ENCODE measurements around the gene STIP1. TPM values are rescaled to one million over a fixed set of nuclear protein-coding genes. Genes with fewer than 3 reads are reported as not detected.

The STIP1 gene
- total RNA-seq, 1 experiment from 2014 or later, result 338 TPM

- peak overlapping the region in 1 of 3 experiments; percentile 82; a peak in 1 of 7 replicates for H3K27ac Mint-ChIP-seq
- H4K8ac ChIP-seq (replicated peaks; ENCODE audit: insufficient read length, low read depth, low read length), result no peak overlapping the region
- H2BK120ac ChIP-seq (ENCODE audit: low read depth, low read length, poor library complexity, severe bottlenecking), result no peak overlapping the region
- H2BK20ac ChIP-seq (ENCODE audit: low read depth, low read length, poor library complexity, severe bottlenecking), result no peak overlapping the region
- no peak overlapping the region for H3K27ac ChIP-seq (ENCODE audit: insufficient read length, low read depth, low read length)
- no peaks in the 10 kb centered on the region; the same call in 1 of the 2 replicates for H3K27me3 ChIP-seq (ENCODE audit: insufficient read depth, low read length)
- H3K9ac ChIP-seq (ENCODE audit: extremely low read depth, insufficient read length, low read length), result no peak overlapping the region
- H3K23me2 ChIP-seq (ENCODE audit: insufficient read length, low read depth, low read length, poor library complexity, severe bottlenecking), result peaks cover 21% of the 10 kb centered on the region
- H3K14ac ChIP-seq (ENCODE audit: insufficient read depth, low read length), result no peak overlapping the region
- H2BK5ac ChIP-seq (ENCODE audit: insufficient read length, low read length), result no peak overlapping the region
- H4K20me1 ChIP-seq (ENCODE audit: control insufficient read depth, insufficient read depth, insufficient read length), result no peaks in the 10 kb centered on the region
- WGBS (ENCODE audit: extremely low coverage, insufficient read length, low lambda C conversion rate), result no CpG with 5 or more reads among the region's 80 CpGs
- no peaks in the 10 kb centered on the region for H3K9me3 ChIP-seq (ENCODE audit: control insufficient read depth, low read depth, low read length)
- H3K79me1 ChIP-seq (ENCODE audit: insufficient read depth, low read depth, low read length, poor library complexity, severe bottlenecking), result no peaks in the 10 kb centered on the region
- H3K4me1 ChIP-seq (ENCODE audit: insufficient read depth, low read length), result no peaks in the 10 kb centered on the region
- no peak overlapping the region for H2BK15ac ChIP-seq (ENCODE audit: low read depth, low read length)
- DNase-seq, result no peak
- no peak overlapping the region for H3K18ac ChIP-seq (ENCODE audit: insufficient read length, low read depth, low read length)
- peaks cover 20% of the 10 kb centered on the region for H3K27me3 Mint-ChIP-seq (ENCODE audit: low read depth)
- no peak for TF ChIP-seq CTCF (conservative IDR thresholded peaks at IDR 0.05)
- peaks cover 16 to 24% of the 10 kb centered on the region in 2 experiments for H3K4me1 Mint-ChIP-seq
- no peak overlapping the region for H3K4ac ChIP-seq (ENCODE audit: low read depth, low read length)
- no peak overlapping the region for H4K91ac ChIP-seq (ENCODE audit: insufficient read length, low read depth, low read length)
- H2AFZ ChIP-seq (ENCODE audit: low read length), result no peak overlapping the region
- no peak overlapping the region for H2BK12ac ChIP-seq (ENCODE audit: insufficient read length, low read depth, low read length)
- peaks cover 4 to 26% (median 13%) of the 10 kb centered on the region in 3 experiments; a peak in 6 of 7 replicates for H3K36me3 Mint-ChIP-seq (ENCODE audit: insufficient read depth in 1 of 3, low read depth in 3 of 3)
- H3T11ph ChIP-seq (ENCODE audit: low read length), result no peak overlapping the region
- no peak overlapping the region for H4K5ac ChIP-seq (ENCODE audit: insufficient read length, low read depth, low read length)
- no peaks in the 10 kb centered on the region for H3K9me3 Mint-ChIP-seq
- H3K23ac ChIP-seq (ENCODE audit: insufficient read length, low read depth, low read length), result no peak overlapping the region
- peak overlapping the region; percentile 81 to 85 for H3K4me3 Mint-ChIP-seq
- no peaks in the 10 kb centered on the region for H3K79me2 ChIP-seq (ENCODE audit: insufficient read depth, low read length)
- no peak overlapping the region for H3K56ac ChIP-seq (ENCODE audit: insufficient read length, low read depth, low read length)
- no peak overlapping the region for H2AK5ac ChIP-seq (ENCODE audit: insufficient read length, low read length)
- H3K4me2 ChIP-seq (ENCODE audit: insufficient read depth, insufficient read length, low read length), result peak overlapping the region; percentile 42
These were observed 48.8 kb downstream of the STIP1 start for GRCh38 chr11:64234647-64235379.

Measured in H9 (cell line).